HepG2 (cell line): Measurements from ENCODE around the gene MEDAG. TPM values are rescaled to one million over a fixed set of nuclear protein-coding genes. Genes with fewer than 3 reads are reported as not detected.

Source experiments
- ATAC-seq: fragments of 200-7000 bp; cut with Tn5 transposase; 3 replicates; pipeline ENCODE4 v1.9.1; 2020; ENCODE audit warnings: mild to moderate bottlenecking, moderate library complexity
- BruUV-seq: library from RNA; stranded (reverse); fragments of 400-500 nt; replicated peaks from 2 replicates; lab custom pipeline; 2021; lab: Mats Ljungman, UMichigan
- CTCF ChIA-PET: fragments of 300-600 bp; formaldehyde crosslinking; extraction: SDS; loops from one replicate; lab custom pipeline; 2021; ENCODE audit warnings: low total read pairs, inconsistent platforms, low intra/inter-chr PET ratio; lab: Yijun Ruan, JAX
- POLR2A ChIA-PET: fragments of 350-600 bp; sonication (Branson Sonifier 250); formaldehyde crosslinking; loops from one replicate; lab custom pipeline; 2020; ENCODE audit warnings: antibody characterized with exemption, inconsistent platforms; lab: Yijun Ruan, JAX
- DNase-seq: peaks from one replicate; pipeline ENCODE4 v3.0.0-alpha.2; 2015; ENCODE audit warnings: low spot score
- FAIRE-seq: peaks from 3 replicates; lab custom pipeline; 2011; peaks lifted over from hg19 to GRCh38; lab: Jason Lieb, UNC
- H2AFZ ChIP-seq: one replicate; pipeline ENCODE4 v1.6.1; 2011; ENCODE audit warnings: low read length, inconsistent platforms
- H3K27ac ChIP-seq: fragments of 300-600 bp; 3 replicates; pipeline ENCODE4 v1.8.0; 2011; ENCODE audit warnings: mixed run types, mild to moderate bottlenecking, mixed read lengths, low read length, inconsistent platforms; ENCODE audit not compliant: insufficient read depth; ENCODE audit errors: extremely low read length
- H3K27me3 ChIP-seq, 2 experiments: fragments of 200-600 bp in 1 of 2; 2 replicates in 1 of 2; 3 replicates in 1 of 2; pipeline versions ENCODE4 v1.6.0 to v1.8.0; 2011; ENCODE audit warnings: low read length in 2 of 2, mild to moderate bottlenecking in 2 of 2, moderate library complexity in 2 of 2, inconsistent platforms in 1 of 2; ENCODE audit not compliant: insufficient read depth in 2 of 2, control insufficient read depth in 1 of 2
- H3K36me3 ChIP-seq, 2 experiments: fragments of 200-600 bp in 1 of 2; replicated peaks in 1 of 2; 2 replicates in 1 of 2; 3 replicates in 1 of 2; pipeline versions ENCODE4 v1.5.1 to v1.8.0; 2011; ENCODE audit warnings: low read length in 2 of 2, inconsistent platforms in 1 of 2; ENCODE audit not compliant: insufficient read depth in 2 of 2, control insufficient read depth in 1 of 2
- H3K4me1 ChIP-seq: 2 replicates; pipeline ENCODE4 v1.5.1; 2012; ENCODE audit warnings: low read length, inconsistent platforms; ENCODE audit not compliant: insufficient read depth
- H3K4me2 ChIP-seq: 2 replicates; pipeline ENCODE4 v1.6.0; 2011; ENCODE audit warnings: low read depth, low read length, inconsistent platforms
- H3K4me3 ChIP-seq, 3 experiments: fragments of 200-600 bp in 1 of 3; sonication (generic), shearing (Covaris generic) in 1 of 3; replicated peaks in 1 of 3; 2 replicates each; pipeline ENCODE4 v1.5.1; 2011 to 2016; ENCODE audit warnings: low read length in 3 of 3, inconsistent platforms in 2 of 3, low read depth in 2 of 3, mild to moderate bottlenecking in 2 of 3, control low read depth in 1 of 3, mixed read lengths in 1 of 3; ENCODE audit not compliant: insufficient read depth in 1 of 3
- H3K79me2 ChIP-seq: one replicate; pipeline ENCODE4 v1.6.1; 2011; ENCODE audit warnings: low read length, inconsistent platforms; ENCODE audit not compliant: insufficient read depth
- H3K9ac ChIP-seq: 2 replicates; pipeline ENCODE4 v1.6.0; 2011; ENCODE audit warnings: mild to moderate bottlenecking, low read depth, low read length, inconsistent platforms; ENCODE audit not compliant: insufficient read depth
- H3K9me3 ChIP-seq: 2 replicates; pipeline ENCODE4 v1.5.1; 2012; ENCODE audit warnings: mild to moderate bottlenecking, low read length
- H4K20me1 ChIP-seq: 2 replicates; pipeline ENCODE4 v1.6.0; 2011; ENCODE audit warnings: inconsistent platforms, mild to moderate bottlenecking, low read length, moderate library complexity; ENCODE audit not compliant: insufficient read depth
- EHMT2 ChIP-seq: fragments of 200-600 bp; sonication (generic); IDR thresholded peaks from 2 replicates; pipeline ENCODE4 v1.7.0; 2017; ENCODE audit warnings: antibody characterized with exemption, low read depth, low read length, borderline replicate concordance
- REPIN1 ChIP-seq: sonication (generic); formaldehyde crosslinking; IDR thresholded peaks from 2 replicates; pipeline ENCODE4 v1.8.0; 2022; ENCODE audit warnings: missing genetic modification reagents, low read depth, mild to moderate bottlenecking, borderline replicate concordance
- WGBS: methylation state at CpG from one replicate; pipeline ENCODE4 v1.1.6; 2017; ENCODE audit warnings: low lambda C conversion rate; 5-methylcytosine and 5-hydroxymethylcytosine counted together
- in situ Hi-C: cut with HindIII; loops from 2 replicates; pipeline ENCODE4 v1.10.0; 2017; ENCODE audit warnings: low pct_unique_long_range_greater_than_20kb; ENCODE audit not compliant: extremely low pct_ligation_motif_present
- intact Hi-C: fragments of 100-400 bp; cut with micrococcal nuclease; formaldehyde crosslinking; loops from one replicate; pipeline ENCODE4 v1.10.0; 2022; ENCODE audit not compliant: unreplicated experiment
- polyA plus RNA-seq, 8 experiments: library from polyadenylated mRNA; depleted of rRNA in 3 of 8; stranded (reverse) in 7 of 8; unstranded in 1 of 8; fragments of >200 nt; fragmentation: Illumina TruSeq in 4 of 8; extraction: Trizol in 4 of 8; gene quantifications; 2 replicates each; pipeline versions ENCODE4 v1.2.1 to v1.2.3, GENCODE V29; 2011 to 2016; ENCODE audit warnings: low read depth in 4 of 8, missing spikeins in 1 of 8, mixed read lengths in 1 of 8; ENCODE audit not compliant: insufficient read depth in 1 of 8
- total RNA-seq, 5 experiments: library from RNA; depleted of rRNA; stranded (reverse); fragments of >200 nt; fragmentation: Illumina TruSeq; extraction: Trizol; gene quantifications; 2 replicates each; pipeline ENCODE4 v1.2.3, GENCODE V29; 2016; ENCODE audit warnings: low read depth in 1 of 5
- TF ChIP-seq, protein P1 (sequence below): sonication (generic); formaldehyde crosslinking; IDR thresholded peaks from 2 replicates; pipeline ENCODE4 v1.9.0; 2021; ENCODE audit warnings: missing genetic modification reagents, borderline replicate concordance

MEDAG gene
- total and polyA plus RNA-seq, 2 of the 13 experiments (the other 11 are each of a cell fraction or from before 2014, with no cell fraction given), result not detected

DNA sequence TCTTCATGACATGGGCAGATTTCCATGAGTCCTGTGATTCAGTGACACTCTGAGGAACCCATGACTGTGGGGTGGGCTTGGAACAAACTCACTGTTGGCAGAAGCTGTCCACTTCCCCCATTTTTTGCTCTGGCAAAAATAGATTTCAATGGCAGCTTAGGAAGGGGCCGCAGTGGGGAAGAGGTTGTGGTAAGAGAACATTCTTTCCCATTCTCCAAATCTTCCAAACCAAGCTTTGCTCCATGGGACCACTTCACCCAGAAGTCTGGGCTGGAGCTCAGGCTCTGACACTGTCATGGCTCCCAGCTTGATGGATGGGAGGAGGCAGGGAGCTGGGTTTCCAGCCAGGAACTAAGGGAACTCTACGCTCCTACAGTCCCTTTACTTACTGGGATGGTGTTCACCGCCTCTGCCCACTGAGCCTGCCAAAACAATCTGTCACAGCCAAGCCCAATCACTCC, 24.9 kb upstream of the MEDAG start:
- Histone ChIP-seq H3K36me3 (no peaks in the 10 kb centered on the region), H2AFZ (no peak overlapping the region), H3K27ac (no peak overlapping the region), H3K27me3 (no peaks in the 10 kb centered on the region; a peak in 2 of 5 replicates), H3K9me3 (peaks cover 7% of the 10 kb centered on the region), H3K9ac (no peak overlapping the region), H4K20me1 (no peaks in the 10 kb centered on the region), H3K4me3 (no peak overlapping the region), H3K4me1 (peaks cover 12% of the 10 kb centered on the region), H3K79me2 (no peaks in the 10 kb centered on the region), H3K4me2 (no peak overlapping the region)
- no peak for DNase-seq
- BruUV-seq, result no TSS peak
- 57% methylated on average over 3 of the region's 3 CpGs for WGBS
- in situ Hi-C loops, result no loop called here
- POLR2A ChIA-PET, result no interaction called here
- no peak for ATAC-seq
- intact Hi-C loops, result no loop called here
- CTCF ChIA-PET, result no interaction called here
- FAIRE-seq, result no peak
- TF ChIP-seq REPIN1 (CRISPR knock-in tag) (no peak), EHMT2 (no peak)
- TF ChIP-seq, protein P1, sequence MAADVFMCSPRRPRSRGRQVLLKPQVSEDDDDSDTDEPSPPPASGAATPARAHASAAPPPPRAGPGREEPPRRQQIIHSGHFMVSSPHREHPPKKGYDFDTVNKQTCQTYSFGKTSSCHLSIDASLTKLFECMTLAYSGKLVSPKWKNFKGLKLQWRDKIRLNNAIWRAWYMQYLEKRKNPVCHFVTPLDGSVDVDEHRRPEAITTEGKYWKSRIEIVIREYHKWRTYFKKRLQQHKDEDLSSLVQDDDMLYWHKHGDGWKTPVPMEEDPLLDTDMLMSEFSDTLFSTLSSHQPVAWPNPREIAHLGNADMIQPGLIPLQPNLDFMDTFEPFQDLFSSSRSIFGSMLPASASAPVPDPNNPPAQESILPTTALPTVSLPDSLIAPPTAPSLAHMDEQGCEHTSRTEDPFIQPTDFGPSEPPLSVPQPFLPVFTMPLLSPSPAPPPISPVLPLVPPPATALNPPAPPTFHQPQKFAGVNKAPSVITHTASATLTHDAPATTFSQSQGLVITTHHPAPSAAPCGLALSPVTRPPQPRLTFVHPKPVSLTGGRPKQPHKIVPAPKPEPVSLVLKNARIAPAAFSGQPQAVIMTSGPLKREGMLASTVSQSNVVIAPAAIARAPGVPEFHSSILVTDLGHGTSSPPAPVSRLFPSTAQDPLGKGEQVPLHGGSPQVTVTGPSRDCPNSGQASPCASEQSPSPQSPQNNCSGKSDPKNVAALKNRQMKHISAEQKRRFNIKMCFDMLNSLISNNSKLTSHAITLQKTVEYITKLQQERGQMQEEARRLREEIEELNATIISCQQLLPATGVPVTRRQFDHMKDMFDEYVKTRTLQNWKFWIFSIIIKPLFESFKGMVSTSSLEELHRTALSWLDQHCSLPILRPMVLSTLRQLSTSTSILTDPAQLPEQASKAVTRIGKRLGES (CRISPR knock-in tag), result no peak
- TF ChIP-seq, all 625 proteins: peak for 0
